ENCODE measurements around the gene APMAP. TPM values are rescaled to one million over a fixed set of nuclear protein-coding genes. Genes with fewer than 3 reads are reported as not detected.

APMAP gene
- total RNA-seq, 1 experiment from 2014 or later: 82.7 TPM

DNA sequence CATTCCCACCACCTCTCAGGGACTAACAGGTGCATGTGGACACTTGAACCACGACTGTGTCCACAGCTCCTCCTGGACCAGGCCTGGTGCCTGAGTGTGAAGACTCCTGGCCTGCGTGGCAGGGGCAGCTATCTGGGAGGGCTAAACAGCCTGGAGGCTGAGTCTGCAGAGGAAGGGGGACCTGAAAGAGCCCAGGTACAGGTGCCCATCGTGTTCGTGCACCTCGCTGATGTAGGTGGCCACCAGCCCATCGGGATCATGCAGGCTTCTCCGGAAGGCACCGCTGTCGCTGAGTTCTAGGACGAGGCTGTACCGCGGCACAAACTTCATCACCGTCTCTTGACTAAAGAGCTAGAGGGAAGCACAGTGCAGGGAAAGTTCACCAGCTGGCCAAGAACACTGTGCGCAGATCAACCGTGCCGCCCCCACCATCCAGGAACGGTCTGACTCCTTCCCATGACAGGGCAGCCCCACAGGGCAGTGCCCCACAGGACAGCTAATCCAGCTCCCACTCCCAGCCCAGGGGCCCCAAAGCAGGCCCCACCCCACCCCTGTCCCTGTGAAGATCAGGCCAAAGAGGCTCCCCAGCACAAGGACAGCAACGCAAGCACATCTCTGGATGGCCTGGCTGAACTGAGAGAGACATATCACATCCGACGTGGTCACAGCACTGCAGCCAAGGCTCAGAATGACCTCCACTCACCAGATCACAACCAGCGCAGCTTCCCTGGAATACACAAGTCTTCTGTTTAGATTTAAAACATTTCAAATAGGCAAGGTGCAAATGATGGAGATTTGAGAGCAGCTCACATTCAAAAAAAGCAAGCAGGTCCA, 28.7 kb downstream of the APMAP start (continued):
- TF ChIP-seq, protein P1, sequence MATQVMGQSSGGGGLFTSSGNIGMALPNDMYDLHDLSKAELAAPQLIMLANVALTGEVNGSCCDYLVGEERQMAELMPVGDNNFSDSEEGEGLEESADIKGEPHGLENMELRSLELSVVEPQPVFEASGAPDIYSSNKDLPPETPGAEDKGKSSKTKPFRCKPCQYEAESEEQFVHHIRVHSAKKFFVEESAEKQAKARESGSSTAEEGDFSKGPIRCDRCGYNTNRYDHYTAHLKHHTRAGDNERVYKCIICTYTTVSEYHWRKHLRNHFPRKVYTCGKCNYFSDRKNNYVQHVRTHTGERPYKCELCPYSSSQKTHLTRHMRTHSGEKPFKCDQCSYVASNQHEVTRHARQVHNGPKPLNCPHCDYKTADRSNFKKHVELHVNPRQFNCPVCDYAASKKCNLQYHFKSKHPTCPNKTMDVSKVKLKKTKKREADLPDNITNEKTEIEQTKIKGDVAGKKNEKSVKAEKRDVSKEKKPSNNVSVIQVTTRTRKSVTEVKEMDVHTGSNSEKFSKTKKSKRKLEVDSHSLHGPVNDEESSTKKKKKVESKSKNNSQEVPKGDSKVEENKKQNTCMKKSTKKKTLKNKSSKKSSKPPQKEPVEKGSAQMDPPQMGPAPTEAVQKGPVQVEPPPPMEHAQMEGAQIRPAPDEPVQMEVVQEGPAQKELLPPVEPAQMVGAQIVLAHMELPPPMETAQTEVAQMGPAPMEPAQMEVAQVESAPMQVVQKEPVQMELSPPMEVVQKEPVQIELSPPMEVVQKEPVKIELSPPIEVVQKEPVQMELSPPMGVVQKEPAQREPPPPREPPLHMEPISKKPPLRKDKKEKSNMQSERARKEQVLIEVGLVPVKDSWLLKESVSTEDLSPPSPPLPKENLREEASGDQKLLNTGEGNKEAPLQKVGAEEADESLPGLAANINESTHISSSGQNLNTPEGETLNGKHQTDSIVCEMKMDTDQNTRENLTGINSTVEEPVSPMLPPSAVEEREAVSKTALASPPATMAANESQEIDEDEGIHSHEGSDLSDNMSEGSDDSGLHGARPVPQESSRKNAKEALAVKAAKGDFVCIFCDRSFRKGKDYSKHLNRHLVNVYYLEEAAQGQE (IDR thresholded peaks at IDR 0.05; ENCODE audit: low read depth): no peak
- no peak for TF ChIP-seq TCF7L2 (IDR thresholded peaks at IDR 0.05; ENCODE audit: borderline replicate concordance, extremely low read depth, insufficient read depth, insufficient read length)
- no peak for TF ChIP-seq FOSL1 (IDR thresholded peaks at IDR 0.05; ENCODE audit: low read depth)

DNA sequence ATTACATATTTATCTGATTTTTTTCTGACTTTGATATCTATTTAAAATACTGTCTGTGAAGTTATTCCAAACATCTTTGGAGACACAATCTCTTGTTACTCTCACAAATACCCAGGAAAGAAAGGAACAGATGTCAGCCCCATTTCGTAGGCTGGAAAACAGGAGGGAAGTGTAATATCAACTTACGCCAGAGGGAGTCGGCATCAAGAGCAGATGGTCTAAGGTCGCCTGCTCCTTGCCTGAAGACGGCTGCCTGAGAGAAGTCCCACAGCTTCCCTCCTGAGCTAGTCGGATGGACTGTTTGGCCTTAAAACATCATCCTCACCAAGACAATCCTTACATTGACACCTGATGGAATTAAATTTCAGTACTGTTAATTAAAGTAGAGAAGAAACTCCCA, 30.0 kb downstream of the APMAP start:
- H3K9me3 ChIP-seq (ENCODE audit: control insufficient read depth in 1 of 2, insufficient read depth in 1 of 2, low read depth in 1 of 2, low read length in 2 of 2): no peaks in the 10 kb centered on the region
- H3K4me2 ChIP-seq (ENCODE audit: low read length): no peak overlapping the region
- no peak for TF ChIP-seq YY1 (IDR thresholded peaks at IDR 0.05; ENCODE audit: extremely low read depth, insufficient replicate concordance, low read depth, low read length)
- TF ChIP-seq, protein P2, sequence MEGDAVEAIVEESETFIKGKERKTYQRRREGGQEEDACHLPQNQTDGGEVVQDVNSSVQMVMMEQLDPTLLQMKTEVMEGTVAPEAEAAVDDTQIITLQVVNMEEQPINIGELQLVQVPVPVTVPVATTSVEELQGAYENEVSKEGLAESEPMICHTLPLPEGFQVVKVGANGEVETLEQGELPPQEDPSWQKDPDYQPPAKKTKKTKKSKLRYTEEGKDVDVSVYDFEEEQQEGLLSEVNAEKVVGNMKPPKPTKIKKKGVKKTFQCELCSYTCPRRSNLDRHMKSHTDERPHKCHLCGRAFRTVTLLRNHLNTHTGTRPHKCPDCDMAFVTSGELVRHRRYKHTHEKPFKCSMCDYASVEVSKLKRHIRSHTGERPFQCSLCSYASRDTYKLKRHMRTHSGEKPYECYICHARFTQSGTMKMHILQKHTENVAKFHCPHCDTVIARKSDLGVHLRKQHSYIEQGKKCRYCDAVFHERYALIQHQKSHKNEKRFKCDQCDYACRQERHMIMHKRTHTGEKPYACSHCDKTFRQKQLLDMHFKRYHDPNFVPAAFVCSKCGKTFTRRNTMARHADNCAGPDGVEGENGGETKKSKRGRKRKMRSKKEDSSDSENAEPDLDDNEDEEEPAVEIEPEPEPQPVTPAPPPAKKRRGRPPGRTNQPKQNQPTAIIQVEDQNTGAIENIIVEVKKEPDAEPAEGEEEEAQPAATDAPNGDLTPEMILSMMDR (IDR thresholded peaks at IDR 0.05 in 2 of 3, conservative IDR thresholded peaks at IDR 0.05 in 1 of 3; ENCODE audit: borderline replicate concordance in 1 of 3, insufficient read depth in 1 of 3, low read depth in 2 of 3, low read length in 2 of 3): no peak
- TF ChIP-seq EZH2phosphoT487 (IDR thresholded peaks at IDR 0.05; ENCODE audit: borderline replicate concordance): no peak
- no peak for TF ChIP-seq POLR2AphosphoS5 (IDR thresholded peaks at IDR 0.05; ENCODE audit: low read depth, low read length)
- H3K36me3 ChIP-seq (ENCODE audit: control insufficient read depth in 1 of 2, insufficient read depth in 2 of 2, low read length in 2 of 2): peaks cover 9 to 27% of the 10 kb centered on the region in 2 experiments; a peak in 3 of 4 replicates
- H3K4me1 ChIP-seq (ENCODE audit: control insufficient read depth in 1 of 2, insufficient read depth in 2 of 2, low read length in 2 of 2): no peaks in the 10 kb centered on the region
- BruUV-seq (replicated peaks): no TSS peak
- H3K79me2 ChIP-seq (ENCODE audit: insufficient read depth, low read length): no peaks in the 10 kb centered on the region
- no peaks in the 10 kb centered on the region for H3K9me2 ChIP-seq (ENCODE audit: insufficient read depth)
- H3K4me3 ChIP-seq (replicated peaks in 1 of 2; ENCODE audit: low read depth in 1 of 2, low read length in 2 of 2): no peak overlapping the region
- intact Hi-C loops (cut with micrococcal nuclease): no loop called here
- no peak for DNase-seq (ENCODE audit: low read depth, low spot score)
- ChIA-PET CTCF (no interaction called here), RAD21 (ENCODE audit: low non-redundant PET in 1 of 2, low total read pairs in 2 of 2, uncharacterized antibody in 2 of 2, unreplicated experiment in 2 of 2) (no interaction called here), POLR2A (no interaction called here)
- H3K27ac ChIP-seq (ENCODE audit: low read depth, low read length): no peak overlapping the region
- H2AFZ ChIP-seq (ENCODE audit: low read depth, low read length, poor library complexity, severe bottlenecking): no peak overlapping the region
- no peaks in the 10 kb centered on the region for H3K27me3 ChIP-seq (ENCODE audit: insufficient read depth, low read length)
- ATAC-seq: no peak
- H3K9ac ChIP-seq (ENCODE audit: low read length): no peak overlapping the region
- no peaks in the 10 kb centered on the region for H4K20me1 ChIP-seq (ENCODE audit: insufficient read depth)
